GM23338 (cell line): Measurements from ENCODE around the gene PRRC2A.

Experiments used
- CREB1 ChIP-seq: fragments of 250-450 bp; sonication (Bioruptor Pico); IDR thresholded peaks from 2 replicates; pipeline ENCODE4 v1.5.0; 2020; ENCODE audit warnings: low read depth, mild to moderate bottlenecking, moderate library complexity
- EZH2 ChIP-seq: fragments of 200-600 bp; sonication (generic); IDR thresholded peaks from one replicate; pipeline ENCODE4 v1.8.0; 2017; ENCODE audit warnings: antibody characterized with exemption, mild to moderate bottlenecking, low read depth; ENCODE audit not compliant: unreplicated experiment
- EZH2phosphoT487 ChIP-seq: fragments of 200-600 bp; sonication (generic); IDR thresholded peaks from one replicate; pipeline ENCODE4 v1.8.1; 2018; ENCODE audit warnings: antibody characterized with exemption; ENCODE audit not compliant: unreplicated experiment
- JUNB ChIP-seq: IDR thresholded peaks from one replicate; pipeline ENCODE4 v1.6.1; 2016; ENCODE audit warnings: antibody characterized with exemption; ENCODE audit not compliant: unreplicated experiment
- NANOG ChIP-seq: IDR thresholded peaks from 2 replicates; pipeline ENCODE4 v1.6.1; 2016; ENCODE audit warnings: antibody characterized with exemption, borderline replicate concordance
- POLR2AphosphoS5 ChIP-seq: IDR thresholded peaks from 2 replicates; pipeline ENCODE4 v1.6.1; 2016; ENCODE audit warnings: antibody characterized with exemption, low read depth
- REST ChIP-seq: IDR thresholded peaks from one replicate; pipeline ENCODE4 v1.6.1; 2018; ENCODE audit warnings: antibody characterized with exemption; ENCODE audit not compliant: unreplicated experiment
- STAT1 ChIP-seq: IDR thresholded peaks from one replicate; pipeline ENCODE4 v1.6.1; 2016; ENCODE audit warnings: antibody characterized with exemption; ENCODE audit not compliant: unreplicated experiment
- ZNF114 ChIP-seq: fragments of 250-450 bp; sonication (Bioruptor Pico); IDR thresholded peaks from 2 replicates; pipeline ENCODE4 v1.5.0; 2020; ENCODE audit warnings: mild to moderate bottlenecking, moderate library complexity
- ZNF331 ChIP-seq: fragments of 250-450 bp; sonication (Bioruptor Pico); IDR thresholded peaks from 2 replicates; pipeline ENCODE4 v1.5.0; 2020; ENCODE audit warnings: low read depth, mild to moderate bottlenecking, moderate library complexity
- TF ChIP-seq, protein P1 (sequence below), 2 experiments: fragments of 200-600 bp in 1 of 2; sonication (generic) in 1 of 2; conservative IDR thresholded peaks; 2 replicates each; pipeline versions ENCODE4 v1.5.1 to v1.6.1; 2016 to 2017; ENCODE audit warnings: antibody characterized with exemption in 2 of 2, low read depth in 2 of 2, mild to moderate bottlenecking in 2 of 2, moderate library complexity in 1 of 2
- TF ChIP-seq, protein P2 (sequence below): IDR thresholded peaks from 2 replicates; pipeline ENCODE4 v1.6.1; 2016; ENCODE audit warnings: antibody characterized with exemption

DNA sequence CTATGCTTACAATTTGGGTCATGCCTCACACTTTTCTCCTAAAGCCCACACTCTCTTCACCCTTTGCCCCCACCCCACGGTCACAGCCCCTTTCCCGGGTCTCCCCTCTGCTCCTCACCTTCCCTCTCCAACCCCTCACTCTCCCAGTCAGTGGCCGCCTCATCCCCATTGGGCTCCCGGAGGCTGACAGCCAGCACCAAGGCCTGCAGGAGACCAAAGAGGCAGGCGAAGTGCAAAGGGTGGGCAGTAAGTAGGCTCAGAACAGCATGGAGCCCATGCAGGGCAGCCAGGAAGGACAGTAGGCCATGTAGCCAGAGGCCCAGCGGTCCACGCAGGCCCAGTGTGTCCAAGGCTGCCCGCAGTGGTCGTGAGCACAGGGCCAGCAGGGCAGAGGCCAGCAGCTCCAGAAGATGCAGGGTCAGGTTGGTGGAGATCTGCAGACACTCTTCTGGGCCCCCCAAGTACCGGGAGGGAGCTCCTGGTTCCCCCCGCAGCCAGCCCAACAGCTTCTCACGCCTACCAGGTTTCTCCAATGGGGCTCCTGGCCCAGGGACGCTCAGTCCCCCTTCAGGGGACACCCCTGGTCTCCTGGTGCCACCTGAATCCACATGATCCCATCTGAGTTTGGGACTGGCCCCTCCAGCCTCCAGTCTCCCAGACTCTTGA, 38.6 kb downstream of the PRRC2A start:
- TF ChIP-seq, protein P1, sequence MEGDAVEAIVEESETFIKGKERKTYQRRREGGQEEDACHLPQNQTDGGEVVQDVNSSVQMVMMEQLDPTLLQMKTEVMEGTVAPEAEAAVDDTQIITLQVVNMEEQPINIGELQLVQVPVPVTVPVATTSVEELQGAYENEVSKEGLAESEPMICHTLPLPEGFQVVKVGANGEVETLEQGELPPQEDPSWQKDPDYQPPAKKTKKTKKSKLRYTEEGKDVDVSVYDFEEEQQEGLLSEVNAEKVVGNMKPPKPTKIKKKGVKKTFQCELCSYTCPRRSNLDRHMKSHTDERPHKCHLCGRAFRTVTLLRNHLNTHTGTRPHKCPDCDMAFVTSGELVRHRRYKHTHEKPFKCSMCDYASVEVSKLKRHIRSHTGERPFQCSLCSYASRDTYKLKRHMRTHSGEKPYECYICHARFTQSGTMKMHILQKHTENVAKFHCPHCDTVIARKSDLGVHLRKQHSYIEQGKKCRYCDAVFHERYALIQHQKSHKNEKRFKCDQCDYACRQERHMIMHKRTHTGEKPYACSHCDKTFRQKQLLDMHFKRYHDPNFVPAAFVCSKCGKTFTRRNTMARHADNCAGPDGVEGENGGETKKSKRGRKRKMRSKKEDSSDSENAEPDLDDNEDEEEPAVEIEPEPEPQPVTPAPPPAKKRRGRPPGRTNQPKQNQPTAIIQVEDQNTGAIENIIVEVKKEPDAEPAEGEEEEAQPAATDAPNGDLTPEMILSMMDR (conservative IDR thresholded peaks at IDR 0.05; ENCODE audit: low read depth in 2 of 2): no peak
- TF ChIP-seq EZH2 (no peak), REST (no peak), CREB1 (CRISPR knock-in tag) (no peak), POLR2AphosphoS5 (no peak), ZNF114 (no peak), EZH2phosphoT487 (no peak), ZNF331 (CRISPR knock-in tag) (no peak), STAT1 (no peak), NANOG (no peak), JUNB (no peak)
- TF ChIP-seq, protein P2, sequence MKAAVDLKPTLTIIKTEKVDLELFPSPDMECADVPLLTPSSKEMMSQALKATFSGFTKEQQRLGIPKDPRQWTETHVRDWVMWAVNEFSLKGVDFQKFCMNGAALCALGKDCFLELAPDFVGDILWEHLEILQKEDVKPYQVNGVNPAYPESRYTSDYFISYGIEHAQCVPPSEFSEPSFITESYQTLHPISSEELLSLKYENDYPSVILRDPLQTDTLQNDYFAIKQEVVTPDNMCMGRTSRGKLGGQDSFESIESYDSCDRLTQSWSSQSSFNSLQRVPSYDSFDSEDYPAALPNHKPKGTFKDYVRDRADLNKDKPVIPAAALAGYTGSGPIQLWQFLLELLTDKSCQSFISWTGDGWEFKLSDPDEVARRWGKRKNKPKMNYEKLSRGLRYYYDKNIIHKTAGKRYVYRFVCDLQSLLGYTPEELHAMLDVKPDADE: no peak
